ENCODE measurements around the gene CD9. TPM values are rescaled to one million over a fixed set of nuclear protein-coding genes. Genes with fewer than 3 reads are reported as not detected.

The CD9 gene
- total RNA-seq, 1 donor from 2014 or later: 35.6 TPM

DNA sequence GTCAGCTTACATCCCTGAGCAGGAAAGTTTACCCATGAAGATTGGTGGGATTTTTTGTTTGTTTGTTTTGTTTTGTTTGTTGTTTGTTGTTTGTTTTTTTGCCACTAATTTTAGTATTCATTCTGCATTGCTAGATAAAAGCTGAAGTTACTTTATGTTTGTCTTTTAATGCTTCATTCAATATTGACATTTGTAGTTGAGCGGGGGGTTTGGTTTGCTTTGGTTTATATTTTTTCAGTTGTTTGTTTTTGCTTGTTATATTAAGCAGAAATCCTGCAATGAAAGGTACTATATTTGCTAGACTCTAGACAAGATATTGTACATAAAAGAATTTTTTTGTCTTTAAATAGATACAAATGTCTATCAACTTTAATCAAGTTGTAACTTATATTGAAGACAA is 37.6 kb downstream of the CD9 start:
- peaks cover 4% of the 10 kb centered on the region for H3K36me3 Mint-ChIP-seq (ENCODE audit: low read depth)
- DNase-seq: no peak
- H3K4me3 Mint-ChIP-seq: no peak overlapping the region
- H3K27me3 Mint-ChIP-seq: peaks cover 3% of the 10 kb centered on the region
- no peaks in the 10 kb centered on the region for H3K9me3 Mint-ChIP-seq
- intact Hi-C loops (cut with micrococcal nuclease): no loop called here
- peaks cover 1% of the 10 kb centered on the region for H3K4me1 Mint-ChIP-seq
- no peak overlapping the region for H3K27ac Mint-ChIP-seq

DNA sequence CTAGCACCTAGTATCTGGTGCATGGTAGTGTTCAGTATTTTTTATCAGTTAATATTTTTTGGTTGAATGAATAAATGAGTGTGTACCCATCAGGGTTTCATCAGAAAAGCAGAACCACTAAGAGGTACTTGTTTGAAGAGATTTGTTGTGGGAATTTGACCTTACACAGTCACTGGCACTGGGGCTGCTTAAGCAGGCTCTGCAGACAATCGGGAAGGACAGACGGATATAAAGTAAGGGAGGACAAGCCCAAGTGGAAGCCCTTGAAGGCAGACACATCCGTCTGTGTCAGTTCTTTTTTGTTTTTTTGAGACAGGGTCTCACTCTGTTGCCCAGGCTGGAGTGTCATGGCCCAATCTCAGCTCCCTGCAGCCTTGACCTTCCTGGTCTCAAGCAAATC is 38.7 kb downstream of the CD9 start:
- Mint-ChIP-seq H3K9me3 (no peaks in the 10 kb centered on the region), H3K27me3 (peaks cover 3% of the 10 kb centered on the region), H3K36me3 (ENCODE audit: low read depth) (peaks cover 4% of the 10 kb centered on the region), H3K4me1 (no peaks in the 10 kb centered on the region), H3K27ac (no peak overlapping the region), H3K4me3 (no peak overlapping the region)
- DNase-seq: no peak
- intact Hi-C loops (cut with micrococcal nuclease): no loop called here

DNA sequence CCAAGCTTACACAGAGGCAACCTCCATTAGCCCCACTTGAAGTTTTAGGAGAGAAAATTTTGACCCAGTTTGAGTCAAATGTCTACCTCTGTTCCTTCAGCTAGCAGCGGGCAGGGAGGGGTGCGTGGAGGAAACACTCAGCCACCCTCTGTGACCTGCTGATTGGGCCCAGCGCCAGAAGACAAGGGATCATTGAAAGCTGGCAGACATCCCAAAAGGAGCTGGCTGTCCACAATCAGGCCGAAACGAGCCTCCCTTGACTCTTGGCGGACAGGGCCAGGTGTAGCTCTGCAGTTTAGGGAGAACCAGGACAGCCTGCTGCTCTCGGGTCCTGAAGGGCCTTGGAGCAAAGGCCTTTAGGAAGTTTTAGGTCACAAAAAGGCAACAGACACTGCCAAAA is 41.3 kb downstream of the CD9 start:
- H3K36me3 Mint-ChIP-seq (ENCODE audit: low read depth): peaks cover 4% of the 10 kb centered on the region
- intact Hi-C loops (cut with micrococcal nuclease): no loop called here
- H3K27me3 Mint-ChIP-seq: peaks cover 2% of the 10 kb centered on the region
- H3K4me3 Mint-ChIP-seq: no peak overlapping the region
- no peak for DNase-seq
- H3K27ac Mint-ChIP-seq: no peak overlapping the region
- no peaks in the 10 kb centered on the region for H3K9me3 Mint-ChIP-seq
- H3K4me1 Mint-ChIP-seq: no peaks in the 10 kb centered on the region

DNA sequence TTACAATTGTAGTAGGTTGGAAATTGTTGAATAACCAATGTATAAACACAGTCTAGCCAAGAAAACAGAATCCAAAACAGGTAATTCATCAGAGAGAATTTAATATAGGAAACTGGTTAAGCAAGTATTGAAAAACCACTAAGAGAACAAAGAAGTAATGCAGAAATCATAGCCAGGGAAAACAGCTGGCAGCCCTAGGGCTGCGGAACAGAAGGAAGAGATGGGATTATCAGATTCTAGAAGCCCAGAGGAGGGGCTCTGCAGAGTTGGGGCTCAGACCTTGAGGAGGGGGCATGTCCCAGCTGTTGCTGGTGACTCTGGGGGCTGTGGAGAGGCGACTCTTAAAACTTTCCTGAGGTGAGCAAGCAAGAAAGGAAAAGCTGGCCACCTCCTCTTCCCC is 49.4 kb downstream of the CD9 start:
- Mint-ChIP-seq H3K4me1 (no peaks in the 10 kb centered on the region), H3K36me3 (ENCODE audit: low read depth) (no peaks in the 10 kb centered on the region), H3K4me3 (no peak overlapping the region), H3K27ac (no peak overlapping the region), H3K9me3 (no peaks in the 10 kb centered on the region), H3K27me3 (peaks cover 15% of the 10 kb centered on the region)
- no peak for DNase-seq
- intact Hi-C loops (cut with micrococcal nuclease): no loop called here

DNA sequence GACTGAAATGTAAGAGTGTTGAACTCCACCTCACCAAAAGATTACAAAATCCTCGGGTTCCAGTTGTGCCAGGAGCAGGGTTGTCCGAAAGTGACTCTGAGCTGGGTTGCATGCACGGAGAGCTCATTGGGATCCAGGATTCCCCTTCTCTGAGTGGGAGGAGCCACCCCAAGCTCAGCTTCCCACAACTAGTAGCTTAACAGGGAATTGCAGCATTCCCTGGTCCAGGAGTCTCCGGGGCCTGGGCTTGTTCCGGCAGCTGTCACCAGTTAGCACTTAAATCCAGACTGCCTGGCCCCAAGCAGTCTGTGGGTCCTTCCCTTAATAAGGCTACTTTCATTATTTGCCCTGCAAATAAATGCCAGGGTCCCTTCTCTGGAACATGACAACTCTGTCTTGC is 50.1 kb downstream of the CD9 start:
- H3K4me1 Mint-ChIP-seq: no peaks in the 10 kb centered on the region
- no peaks in the 10 kb centered on the region for H3K36me3 Mint-ChIP-seq (ENCODE audit: low read depth)
- intact Hi-C loops (cut with micrococcal nuclease): no loop called here
- no peak overlapping the region for H3K4me3 Mint-ChIP-seq
- DNase-seq: no peak
- H3K27ac Mint-ChIP-seq: no peak overlapping the region
- H3K9me3 Mint-ChIP-seq: no peaks in the 10 kb centered on the region
- peaks cover 15% of the 10 kb centered on the region for H3K27me3 Mint-ChIP-seq

DNA sequence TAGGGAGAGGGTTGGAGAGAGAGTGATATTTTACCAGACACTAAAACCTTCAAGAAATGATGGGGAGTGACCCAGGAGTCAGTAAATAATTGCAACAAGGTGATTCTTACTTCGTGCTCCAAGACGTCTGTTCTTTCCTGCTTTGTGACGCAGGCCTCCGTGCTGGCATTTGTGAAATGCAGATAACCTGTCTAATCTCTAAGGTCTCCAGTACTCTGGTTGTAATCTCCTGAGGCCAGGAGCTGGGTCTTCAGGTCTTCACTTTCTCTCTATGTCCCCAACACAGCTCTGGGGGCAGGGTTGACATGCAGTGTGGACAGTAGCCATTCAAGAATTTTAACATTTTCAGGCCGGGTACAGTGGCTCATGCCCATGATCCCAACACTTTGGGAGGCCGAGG is 53.1 kb downstream of the CD9 start:
- Mint-ChIP-seq H3K4me3 (no peak overlapping the region), H3K4me1 (no peaks in the 10 kb centered on the region), H3K36me3 (ENCODE audit: low read depth) (no peaks in the 10 kb centered on the region), H3K27me3 (peaks cover 21% of the 10 kb centered on the region), H3K27ac (no peak overlapping the region), H3K9me3 (no peaks in the 10 kb centered on the region)
- DNase-seq: no peak
- intact Hi-C loops (cut with micrococcal nuclease): no loop called here

DNA sequence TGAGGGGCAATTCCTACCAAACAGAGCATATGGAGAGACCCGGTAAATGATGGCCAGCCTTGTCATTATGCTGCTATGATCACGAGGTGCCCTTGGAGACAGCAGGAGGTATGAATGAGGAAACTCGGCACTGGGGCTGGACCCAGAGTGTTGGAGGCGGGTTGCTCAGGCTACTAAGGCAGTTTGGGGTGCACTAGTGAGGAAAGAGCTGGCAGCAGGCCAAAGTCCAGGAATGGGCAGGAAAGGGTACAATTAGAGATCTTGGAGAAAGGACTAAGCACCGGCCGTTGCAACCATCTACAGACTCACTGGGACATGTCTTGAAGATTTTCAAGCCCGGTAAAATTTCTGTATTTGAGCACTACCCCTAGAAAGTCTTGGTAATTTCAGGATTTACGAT is 54.3 kb downstream of the CD9 start:
- Mint-ChIP-seq H3K27ac (no peak overlapping the region), H3K36me3 (ENCODE audit: low read depth) (no peaks in the 10 kb centered on the region), H3K4me1 (no peaks in the 10 kb centered on the region), H3K4me3 (no peak overlapping the region), H3K9me3 (no peaks in the 10 kb centered on the region), H3K27me3 (peaks cover 14% of the 10 kb centered on the region)
- intact Hi-C loops (cut with micrococcal nuclease): no loop called here
- DNase-seq: no peak

DNA sequence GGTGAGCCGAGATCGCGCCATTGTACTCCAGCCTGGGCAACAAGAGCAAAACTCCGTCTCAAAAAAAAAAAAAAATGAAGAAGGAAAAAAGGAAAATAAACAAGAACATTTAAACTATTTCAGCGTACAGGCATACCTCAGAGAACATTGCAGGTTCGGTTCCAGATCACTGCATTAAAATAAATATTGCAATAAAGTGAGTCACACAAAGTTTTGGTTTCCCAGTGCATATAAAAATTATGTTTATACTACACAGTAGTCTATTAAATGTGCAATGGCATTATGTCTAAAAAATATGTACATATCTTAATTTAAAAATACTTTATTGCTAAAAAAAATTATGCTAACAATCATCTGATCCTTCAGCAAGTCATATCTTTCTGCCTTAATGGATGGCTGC is 56.8 kb downstream of the CD9 start:
- Mint-ChIP-seq H3K27ac (no peak overlapping the region), H3K36me3 (ENCODE audit: low read depth) (no peaks in the 10 kb centered on the region), H3K9me3 (no peaks in the 10 kb centered on the region), H3K4me3 (no peak overlapping the region), H3K27me3 (peaks cover 7% of the 10 kb centered on the region), H3K4me1 (peaks cover 3% of the 10 kb centered on the region)
- no peak for DNase-seq
- intact Hi-C loops (cut with micrococcal nuclease): no loop called here

DNA sequence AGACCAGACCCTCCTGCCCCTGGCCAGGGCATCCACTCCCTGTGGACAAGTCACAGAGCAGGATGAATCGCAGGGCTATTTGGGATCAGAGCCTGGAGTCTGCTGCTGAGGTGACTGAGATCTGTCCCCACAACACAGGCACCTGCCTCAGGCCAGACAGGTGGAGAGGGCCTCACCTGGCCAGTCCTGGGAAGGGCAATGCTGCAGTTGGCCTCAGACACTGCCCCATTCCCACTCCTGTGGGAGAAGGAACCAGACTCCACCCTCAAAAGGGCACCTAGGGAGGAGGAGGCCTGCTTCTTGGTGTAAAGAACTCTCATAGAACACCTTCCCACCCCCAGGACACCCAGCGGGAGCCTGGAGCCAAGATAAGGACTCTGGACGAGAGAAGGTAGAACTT is 62.0 kb downstream of the CD9 start:
- Mint-ChIP-seq H3K36me3 (ENCODE audit: low read depth) (no peaks in the 10 kb centered on the region), H3K4me1 (peaks cover 16% of the 10 kb centered on the region), H3K9me3 (no peaks in the 10 kb centered on the region), H3K27me3 (peaks cover 7% of the 10 kb centered on the region), H3K27ac (no peak overlapping the region), H3K4me3 (no peak overlapping the region)
- intact Hi-C loops (cut with micrococcal nuclease): no loop called here
- no peak for DNase-seq

DNA sequence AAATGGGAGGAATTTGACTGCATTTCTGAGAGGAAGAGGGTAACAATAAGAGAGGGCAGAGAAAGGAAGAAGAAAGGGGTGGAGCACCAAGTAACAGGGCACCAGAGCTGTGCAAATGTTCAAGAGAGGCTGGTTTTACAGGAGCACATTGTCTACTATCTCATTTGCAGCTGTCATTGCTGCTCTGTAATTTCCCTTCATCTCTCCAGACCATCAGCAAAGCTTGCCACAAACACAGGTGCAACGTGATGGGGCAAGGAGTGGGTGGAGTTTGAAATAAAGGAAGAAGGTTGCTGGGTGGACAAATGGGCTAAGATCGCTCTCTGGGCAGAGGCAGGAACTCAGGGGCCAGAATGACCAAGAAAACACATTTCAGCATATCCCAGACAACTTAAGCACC is 62.4 kb downstream of the CD9 start:
- H3K9me3 Mint-ChIP-seq: no peaks in the 10 kb centered on the region
- H3K27me3 Mint-ChIP-seq: peaks cover 5% of the 10 kb centered on the region
- no peaks in the 10 kb centered on the region for H3K36me3 Mint-ChIP-seq (ENCODE audit: low read depth)
- intact Hi-C loops (cut with micrococcal nuclease): no loop called here
- peaks cover 18% of the 10 kb centered on the region for H3K4me1 Mint-ChIP-seq
- H3K4me3 Mint-ChIP-seq: no peak overlapping the region
- DNase-seq: no peak
- H3K27ac Mint-ChIP-seq: no peak overlapping the region

DNA sequence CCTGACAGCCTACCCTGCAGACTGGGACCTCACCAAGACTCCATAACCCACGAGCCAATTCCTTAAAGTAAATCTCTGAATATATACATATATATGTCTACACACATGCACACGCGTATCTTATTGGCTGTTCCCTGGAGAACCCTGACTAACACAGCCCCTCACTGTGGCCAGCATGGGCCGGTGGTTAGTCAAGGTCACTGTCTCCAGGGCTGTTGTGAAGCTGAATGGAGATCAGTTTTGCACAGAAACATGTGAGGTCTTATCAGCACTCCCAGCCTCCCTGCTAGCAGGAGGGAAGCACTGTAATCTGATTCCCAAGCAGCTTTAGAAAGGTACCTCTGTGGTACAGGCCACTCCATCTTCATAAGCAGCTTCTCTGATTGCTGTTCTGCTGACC is 63.7 kb downstream of the CD9 start:
- peaks cover 3% of the 10 kb centered on the region for H3K27me3 Mint-ChIP-seq
- H3K36me3 Mint-ChIP-seq (ENCODE audit: low read depth): no peaks in the 10 kb centered on the region
- no peak overlapping the region for H3K27ac Mint-ChIP-seq
- H3K4me3 Mint-ChIP-seq: no peak overlapping the region
- no peak for DNase-seq
- H3K9me3 Mint-ChIP-seq: no peaks in the 10 kb centered on the region
- H3K4me1 Mint-ChIP-seq: peaks cover 18% of the 10 kb centered on the region
- intact Hi-C loops (cut with micrococcal nuclease): no loop called here

DNA sequence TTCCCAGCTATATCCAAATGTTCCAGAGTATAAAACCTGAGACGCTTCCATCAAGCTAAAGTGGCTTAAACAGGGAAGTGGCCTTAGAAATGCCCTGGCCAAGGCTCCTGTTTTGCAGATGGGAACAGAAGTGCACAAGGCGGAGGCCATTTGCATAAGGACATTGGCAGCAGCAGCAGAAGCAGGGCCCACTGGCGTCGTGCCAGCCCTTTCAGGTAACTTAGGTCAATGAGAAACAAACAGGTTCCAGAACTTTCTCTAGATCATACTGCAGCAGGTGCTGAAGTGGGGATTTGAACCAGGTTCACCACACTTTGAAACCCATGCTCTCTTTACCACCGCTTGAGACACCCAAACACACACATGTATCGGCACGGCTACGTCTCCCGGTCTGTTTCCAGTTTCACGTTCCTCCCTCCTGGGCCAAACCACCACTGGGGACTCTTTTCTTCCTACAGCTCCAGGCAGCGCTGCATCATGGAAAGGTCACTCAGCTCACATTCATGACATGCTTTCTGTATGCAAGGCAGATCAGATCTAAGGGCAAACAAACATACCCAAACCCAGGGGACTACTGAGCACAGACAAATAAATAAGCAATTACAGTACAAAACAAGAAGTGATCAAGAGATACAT is 64.3 kb downstream of the CD9 start:
- Mint-ChIP-seq H3K4me3 (no peak overlapping the region), H3K27me3 (peaks cover 3% of the 10 kb centered on the region), H3K9me3 (no peaks in the 10 kb centered on the region), H3K27ac (no peak overlapping the region), H3K36me3 (ENCODE audit: low read depth) (no peaks in the 10 kb centered on the region), H3K4me1 (peaks cover 18% of the 10 kb centered on the region)
- DNase-seq: no peak
- intact Hi-C loops (cut with micrococcal nuclease): loop anchor here (5.0 kb wide), 1 partner anchor 32 kb away; no protein-coding TSS in a partner anchor

DNA sequence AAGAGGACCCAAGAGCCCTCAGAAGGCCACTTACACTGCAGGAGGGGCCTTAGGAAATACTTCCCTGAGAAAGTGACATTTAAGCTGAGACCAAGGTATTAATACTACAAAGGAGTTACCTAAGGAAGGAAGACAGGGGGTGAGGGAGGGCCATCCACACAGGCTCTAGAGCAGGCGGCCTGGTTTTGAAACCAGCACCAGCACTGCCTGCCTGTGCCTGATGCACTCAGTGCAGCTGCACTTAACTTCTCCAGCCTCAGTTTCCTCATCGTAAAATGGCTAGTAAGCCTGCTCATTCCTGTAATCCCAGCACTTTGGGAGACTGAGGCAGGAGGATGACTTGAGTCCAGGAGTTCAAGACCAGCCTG is 64.8 kb downstream of the CD9 start:
- H3K9me3 Mint-ChIP-seq: no peaks in the 10 kb centered on the region
- no peak for DNase-seq
- intact Hi-C loops (cut with micrococcal nuclease): loop anchor here (5.0 kb wide), 1 partner anchor 33 kb away; no protein-coding TSS in a partner anchor
- H3K27me3 Mint-ChIP-seq: peaks cover 3% of the 10 kb centered on the region
- no peaks in the 10 kb centered on the region for H3K36me3 Mint-ChIP-seq (ENCODE audit: low read depth)
- H3K4me3 Mint-ChIP-seq: no peak overlapping the region
- no peak overlapping the region for H3K27ac Mint-ChIP-seq
- H3K4me1 Mint-ChIP-seq: peaks cover 18% of the 10 kb centered on the region

DNA sequence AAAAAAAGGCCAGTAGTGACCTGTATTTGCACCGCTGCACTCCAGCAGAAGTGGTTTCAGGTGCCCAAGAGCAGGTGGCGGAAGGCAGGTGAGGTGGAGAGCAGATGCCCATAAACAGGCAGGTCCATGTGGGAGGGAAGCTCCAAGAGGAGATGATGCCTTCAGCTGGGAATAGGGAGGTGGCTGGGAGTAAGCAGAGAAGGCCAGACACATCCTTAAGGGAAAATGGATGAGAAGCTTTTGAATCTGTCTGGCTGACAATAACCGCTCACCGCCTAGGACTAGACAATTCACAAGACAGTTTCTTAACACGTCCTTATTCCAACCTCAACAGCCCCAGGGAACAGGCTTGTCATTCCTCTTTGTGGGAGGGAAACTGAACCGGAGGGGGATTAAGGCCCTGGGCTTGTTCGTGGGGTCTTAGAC is 66.4 kb downstream of the CD9 start:
- H3K4me1 Mint-ChIP-seq: peaks cover 15% of the 10 kb centered on the region
- no peak overlapping the region for H3K4me3 Mint-ChIP-seq
- H3K27me3 Mint-ChIP-seq: peaks cover 5% of the 10 kb centered on the region
- H3K27ac Mint-ChIP-seq: no peak overlapping the region
- H3K9me3 Mint-ChIP-seq: no peaks in the 10 kb centered on the region
- no peaks in the 10 kb centered on the region for H3K36me3 Mint-ChIP-seq (ENCODE audit: low read depth)
- DNase-seq: no peak
- intact Hi-C loops (cut with micrococcal nuclease): loop anchor here (5.0 kb wide), 1 partner anchor 34 kb away; no protein-coding TSS in a partner anchor

Data from activated CD4-positive, alpha-beta T cell treated with anti-CD3 and anti-CD28 coated beads, Interleukin-2, amount 10 ng/mL, durations not matched to agents 24 days and 14 days (primary cell).